Ectodermal cell (in vitro differentiated cells): ENCODE measurements around the gene SLC9C2.
"Not testable (repeated sequence)": the region's sequence is repeated elsewhere in the genome, so short reads cannot be mapped to it uniquely, and the experiment has no call there.

Experiments used
- H3K27ac ChIP-seq: 2 replicates; pipeline ENCODE4 v1.7.0; 2013; ENCODE audit warnings: mild to moderate bottlenecking, low read depth, low read length; ENCODE audit not compliant: insufficient read depth, poor library complexity, severe bottlenecking
- H3K27me3 ChIP-seq: 2 replicates; pipeline ENCODE4 v1.7.0; 2013; ENCODE audit warnings: mild to moderate bottlenecking, low read length; ENCODE audit not compliant: insufficient read depth, control insufficient read depth, poor library complexity, severe bottlenecking
- H3K36me3 ChIP-seq: one replicate; pipeline ENCODE4 v1.7.0; 2013; ENCODE audit warnings: low read length; ENCODE audit not compliant: control insufficient read depth, insufficient read depth
- H3K4me1 ChIP-seq: one replicate; pipeline ENCODE4 v1.7.0; 2013; ENCODE audit warnings: low read length; ENCODE audit not compliant: control insufficient read depth, insufficient read depth
- H3K4me3 ChIP-seq: 2 replicates; pipeline ENCODE4 v1.7.0; 2013; ENCODE audit warnings: low read depth, low read length, control low read depth; ENCODE audit not compliant: insufficient read depth
- H3K9me3 ChIP-seq: 2 replicates; pipeline ENCODE4 v1.7.0; 2013; ENCODE audit warnings: mild to moderate bottlenecking, low read length, moderate library complexity; ENCODE audit not compliant: control insufficient read depth
- WGBS, 2 experiments: methylation state at CpG; one replicate each; pipeline ENCODE4 v1.1.7; 2013; ENCODE audit warnings: missing lambda C conversion rate in 2 of 2; 5-methylcytosine and 5-hydroxymethylcytosine counted together

The SLC9C2 gene

GRCh38 chr1:173529106-173529505 is 73.8 kb downstream of the SLC9C2 start:
- no peak overlapping the region for H3K4me3 ChIP-seq
- WGBS, 2 experiments: 64 to 74% methylated on average over 4 of the region's 4 CpGs
- H3K9me3 ChIP-seq: no peaks in the 10 kb centered on the region
- no peak overlapping the region for H3K27ac ChIP-seq
- peaks cover 14% of the 10 kb centered on the region for H3K4me1 ChIP-seq
- H3K36me3 ChIP-seq: no peaks in the 10 kb centered on the region
- H3K27me3 ChIP-seq: no peaks in the 10 kb centered on the region

- 95 to 98% methylated on average over 3 of the region's 3 CpGs for WGBS, 2 experiments
- Histone ChIP-seq H3K36me3 (no peaks in the 10 kb centered on the region), H3K4me1 (peaks cover 14% of the 10 kb centered on the region), H3K27ac (no peak overlapping the region), H3K4me3 (no peak overlapping the region), H3K27me3 (no peaks in the 10 kb centered on the region), H3K9me3 (no peaks in the 10 kb centered on the region)
Observed at GRCh38 chr1:173527151-173527826, 75.6 kb downstream of the SLC9C2 start.

GRCh38 chr1:173525926-173526325 is 76.9 kb downstream of the SLC9C2 start:
- Histone ChIP-seq H3K27me3 (no peaks in the 10 kb centered on the region), H3K4me1 (peaks cover 8% of the 10 kb centered on the region), H3K36me3 (no peaks in the 10 kb centered on the region), H3K9me3 (no peaks in the 10 kb centered on the region), H3K27ac (no peak overlapping the region), H3K4me3 (no peak overlapping the region)
- whole genome bisulfite sequencing, 2 experiments: 89 to 97% methylated on average over 1 of the region's 1 CpG

DNA sequence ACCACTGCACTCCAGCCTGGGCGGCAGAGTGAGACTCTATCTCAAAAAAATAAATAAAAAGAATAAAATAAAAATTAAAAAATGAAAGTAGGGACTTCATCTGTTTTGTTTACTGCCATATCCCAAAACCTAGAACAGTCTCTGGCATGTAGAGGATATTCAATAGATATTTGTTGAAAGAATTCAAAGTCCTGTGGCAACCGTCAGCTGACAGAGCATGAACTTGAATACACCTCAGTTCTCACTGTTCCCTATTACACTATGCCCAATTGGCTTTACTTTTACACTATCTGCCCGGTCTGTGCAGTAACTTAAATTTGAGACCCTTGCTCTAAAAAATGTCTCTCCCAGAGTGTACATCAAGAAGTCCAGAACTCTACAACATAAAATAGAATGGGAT is 79.5 kb downstream of the SLC9C2 start:
- no peaks in the 10 kb centered on the region for H3K36me3 ChIP-seq
- 90 to 91% methylated on average over 2 of the region's 3 CpGs for WGBS, 2 experiments
- H3K4me3 ChIP-seq: no peak overlapping the region
- H3K9me3 ChIP-seq: no peaks in the 10 kb centered on the region
- H3K27me3 ChIP-seq: no peaks in the 10 kb centered on the region
- H3K4me1 ChIP-seq: peaks cover 4% of the 10 kb centered on the region
- no peak overlapping the region for H3K27ac ChIP-seq

DNA sequence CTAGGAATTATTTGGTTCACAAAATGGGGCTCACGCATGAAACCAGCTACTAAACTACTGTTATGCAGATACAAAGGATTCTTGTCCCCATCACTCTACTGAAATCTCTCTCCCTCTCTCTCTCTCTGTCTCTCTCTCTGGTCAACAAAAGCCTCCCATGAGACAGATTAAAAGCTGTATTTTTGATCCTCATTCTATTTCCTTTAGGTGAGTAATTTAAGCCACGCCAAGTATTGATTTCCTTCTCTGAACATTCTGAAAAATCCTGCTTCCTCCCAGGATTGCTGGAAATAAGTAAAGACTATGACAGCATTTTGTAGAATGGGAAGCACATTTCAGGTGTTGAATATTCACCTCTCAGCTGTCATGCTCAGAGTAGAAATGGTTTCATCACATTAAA is 82.1 kb downstream of the SLC9C2 start:
- Histone ChIP-seq H3K9me3 (no peaks in the 10 kb centered on the region), H3K27me3 (no peaks in the 10 kb centered on the region), H3K4me3 (no peak overlapping the region), H3K4me1 (no peaks in the 10 kb centered on the region), H3K27ac (no peak overlapping the region), H3K36me3 (no peaks in the 10 kb centered on the region)
- 74 to 82% methylated on average over 2 of the region's 2 CpGs for WGBS, 2 experiments

DNA sequence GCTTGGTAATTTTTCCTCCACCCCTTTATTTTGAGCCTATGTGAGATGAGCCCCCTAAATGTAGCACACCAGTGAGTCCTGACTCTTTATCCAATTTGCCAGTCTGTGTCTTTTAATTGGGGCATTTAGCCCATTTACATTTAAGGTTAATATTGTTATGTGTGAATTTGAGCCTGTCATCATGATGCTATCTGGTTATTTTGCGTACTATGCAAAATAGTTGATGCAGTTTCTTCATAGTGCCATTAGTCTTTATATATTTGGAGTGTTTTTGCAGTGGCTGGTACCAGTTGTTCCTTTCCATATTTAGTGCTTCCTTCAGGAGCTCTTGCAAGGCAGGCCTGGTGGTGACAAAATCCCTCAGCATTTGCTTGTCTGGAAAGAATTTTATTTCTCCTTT is 88.4 kb downstream of the SLC9C2 start:
- WGBS, 2 experiments: 95 to 100% methylated on average over 1 of the region's 1 CpG
- not testable (repeated sequence) for H3K27ac ChIP-seq, H3K36me3 ChIP-seq, H3K4me1 ChIP-seq, H3K4me3 ChIP-seq, H3K9me3 ChIP-seq, H3K27me3 ChIP-seq

GRCh38 chr1:173509797-173510196 is 93.1 kb downstream of the SLC9C2 start:
- 88 to 89% methylated on average over 1 of the region's 1 CpG for WGBS, 2 experiments
- Histone ChIP-seq H3K4me1 (peaks cover 8% of the 10 kb centered on the region), H3K36me3 (no peaks in the 10 kb centered on the region), H3K4me3 (no peak overlapping the region), H3K27me3 (no peaks in the 10 kb centered on the region), H3K27ac (no peak overlapping the region), H3K9me3 (no peaks in the 10 kb centered on the region)

DNA sequence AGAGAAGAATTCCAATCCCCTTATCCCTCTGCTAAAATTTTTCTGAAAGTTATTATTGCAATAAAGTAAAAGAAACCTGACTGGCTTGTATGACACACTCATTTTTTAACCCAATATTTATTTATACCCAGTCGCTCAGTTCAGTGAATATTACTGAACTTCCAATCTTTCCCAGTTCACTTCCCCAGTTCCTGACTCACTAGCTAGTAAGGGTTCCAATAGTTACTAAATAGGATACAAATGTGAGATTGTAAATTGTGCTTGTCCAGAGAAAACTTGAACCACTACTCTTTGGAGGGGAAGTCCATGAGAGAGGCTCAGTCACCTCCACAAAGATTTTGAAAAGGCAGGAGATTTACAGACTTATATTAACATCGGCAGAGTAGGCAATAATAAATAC is 94.3 kb downstream of the SLC9C2 start:
- no peaks in the 10 kb centered on the region for H3K36me3 ChIP-seq
- WGBS, 2 experiments: 82 to 95% methylated on average over 2 of the region's 2 CpGs
- H3K4me1 ChIP-seq: peaks cover 8% of the 10 kb centered on the region
- H3K27ac ChIP-seq: no peak overlapping the region
- H3K27me3 ChIP-seq: no peaks in the 10 kb centered on the region
- no peak overlapping the region for H3K4me3 ChIP-seq
- H3K9me3 ChIP-seq: no peaks in the 10 kb centered on the region

DNA sequence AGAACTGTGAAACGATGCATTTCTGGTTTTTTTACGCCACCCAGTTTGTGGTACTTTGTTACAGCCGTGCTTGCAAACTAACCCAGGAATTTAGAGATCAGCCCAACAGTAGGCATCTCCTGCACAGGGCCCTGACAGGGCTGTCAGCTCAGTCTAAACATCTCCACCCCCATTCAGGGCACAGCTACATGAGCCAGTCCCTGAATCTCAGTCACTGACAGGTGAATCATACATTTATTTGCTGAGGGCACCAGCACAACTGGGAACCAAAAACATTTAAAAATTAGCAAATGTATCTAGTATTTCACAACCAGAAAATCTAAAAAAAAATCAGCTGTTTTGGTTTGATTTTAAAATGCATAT is 95.0 kb downstream of the SLC9C2 start:
- WGBS, 2 experiments: 66 to 69% methylated on average over 3 of the region's 3 CpGs
- Histone ChIP-seq H3K27me3 (no peaks in the 10 kb centered on the region), H3K36me3 (no peaks in the 10 kb centered on the region), H3K4me3 (no peak overlapping the region), H3K9me3 (no peaks in the 10 kb centered on the region), H3K27ac (peak overlapping the region; percentile 74), H3K4me1 (peaks cover 8% of the 10 kb centered on the region)

GRCh38 chr1:173507205-173507846 is 95.5 kb downstream of the SLC9C2 start:
- H3K36me3 ChIP-seq: no peaks in the 10 kb centered on the region
- H3K9me3 ChIP-seq: no peaks in the 10 kb centered on the region
- peaks cover 8% of the 10 kb centered on the region for H3K4me1 ChIP-seq
- no peak overlapping the region for H3K4me3 ChIP-seq
- H3K27me3 ChIP-seq: no peaks in the 10 kb centered on the region
- 54 to 62% methylated on average over 3 of the region's 3 CpGs for WGBS, 2 experiments
- H3K27ac ChIP-seq: peak overlapping the region; percentile 74
